Testis (tissue), 2 donors: ENCODE results near the gene SDK1.

ENCODE experiments used
- POLR2A ChIP-seq: fragments of 450-650 bp; IDR thresholded peaks from one replicate; pipeline ENCODE4 v1.6.1; 2017; ENCODE audit warnings: antibody characterized with exemption, mild to moderate bottlenecking, moderate library complexity
- TF ChIP-seq, protein P1 (sequence below), 3 experiments: fragments of 450-650 bp in 2 of 3; fragments of 200-600 bp in 1 of 3; sonication (generic) in 1 of 3; IDR thresholded peaks; one replicate each; pipeline ENCODE4 v1.5.1; 2016 to 2019; ENCODE audit warnings: antibody characterized with exemption in 3 of 3, mild to moderate bottlenecking in 2 of 3, moderate library complexity in 1 of 3

DNA sequence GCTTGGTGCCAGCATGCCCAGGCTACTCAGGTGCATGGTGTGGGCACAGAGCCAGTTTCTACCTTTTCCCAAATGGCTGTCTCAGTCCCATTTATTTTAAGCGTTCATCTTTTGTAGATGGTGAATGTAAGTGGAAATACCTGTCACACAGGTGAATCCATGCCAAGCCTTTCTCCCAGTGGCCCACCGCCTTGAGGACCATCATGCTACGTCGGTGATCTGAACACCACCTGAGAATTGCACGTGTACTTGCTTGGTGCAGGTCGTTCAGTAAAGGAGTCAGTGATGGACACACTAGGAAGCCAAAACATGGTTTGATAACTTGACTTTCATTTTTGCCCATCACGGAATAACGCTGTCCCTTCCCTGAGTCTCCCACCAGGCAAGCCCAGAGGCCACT, 714.3 kb downstream of the SDK1 start:
- TF ChIP-seq, protein P1, sequence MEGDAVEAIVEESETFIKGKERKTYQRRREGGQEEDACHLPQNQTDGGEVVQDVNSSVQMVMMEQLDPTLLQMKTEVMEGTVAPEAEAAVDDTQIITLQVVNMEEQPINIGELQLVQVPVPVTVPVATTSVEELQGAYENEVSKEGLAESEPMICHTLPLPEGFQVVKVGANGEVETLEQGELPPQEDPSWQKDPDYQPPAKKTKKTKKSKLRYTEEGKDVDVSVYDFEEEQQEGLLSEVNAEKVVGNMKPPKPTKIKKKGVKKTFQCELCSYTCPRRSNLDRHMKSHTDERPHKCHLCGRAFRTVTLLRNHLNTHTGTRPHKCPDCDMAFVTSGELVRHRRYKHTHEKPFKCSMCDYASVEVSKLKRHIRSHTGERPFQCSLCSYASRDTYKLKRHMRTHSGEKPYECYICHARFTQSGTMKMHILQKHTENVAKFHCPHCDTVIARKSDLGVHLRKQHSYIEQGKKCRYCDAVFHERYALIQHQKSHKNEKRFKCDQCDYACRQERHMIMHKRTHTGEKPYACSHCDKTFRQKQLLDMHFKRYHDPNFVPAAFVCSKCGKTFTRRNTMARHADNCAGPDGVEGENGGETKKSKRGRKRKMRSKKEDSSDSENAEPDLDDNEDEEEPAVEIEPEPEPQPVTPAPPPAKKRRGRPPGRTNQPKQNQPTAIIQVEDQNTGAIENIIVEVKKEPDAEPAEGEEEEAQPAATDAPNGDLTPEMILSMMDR (IDR thresholded peaks at IDR 0.05) = no peak
- TF ChIP-seq POLR2A = no peak
